ENCODE measurements around the gene MGRN1.

Gene MGRN1

GRCh38 chr16:4696172-4696904, 71.7 kb downstream of the MGRN1 start:
- no peak overlapping the region for H3K27ac ChIP-seq (ENCODE audit: low read length)
- no peak for TF ChIP-seq EZH2 (IDR thresholded peaks at IDR 0.05; ENCODE audit: borderline replicate concordance, low read depth, low read length, severe bottlenecking)
- TF ChIP-seq, protein P1, sequence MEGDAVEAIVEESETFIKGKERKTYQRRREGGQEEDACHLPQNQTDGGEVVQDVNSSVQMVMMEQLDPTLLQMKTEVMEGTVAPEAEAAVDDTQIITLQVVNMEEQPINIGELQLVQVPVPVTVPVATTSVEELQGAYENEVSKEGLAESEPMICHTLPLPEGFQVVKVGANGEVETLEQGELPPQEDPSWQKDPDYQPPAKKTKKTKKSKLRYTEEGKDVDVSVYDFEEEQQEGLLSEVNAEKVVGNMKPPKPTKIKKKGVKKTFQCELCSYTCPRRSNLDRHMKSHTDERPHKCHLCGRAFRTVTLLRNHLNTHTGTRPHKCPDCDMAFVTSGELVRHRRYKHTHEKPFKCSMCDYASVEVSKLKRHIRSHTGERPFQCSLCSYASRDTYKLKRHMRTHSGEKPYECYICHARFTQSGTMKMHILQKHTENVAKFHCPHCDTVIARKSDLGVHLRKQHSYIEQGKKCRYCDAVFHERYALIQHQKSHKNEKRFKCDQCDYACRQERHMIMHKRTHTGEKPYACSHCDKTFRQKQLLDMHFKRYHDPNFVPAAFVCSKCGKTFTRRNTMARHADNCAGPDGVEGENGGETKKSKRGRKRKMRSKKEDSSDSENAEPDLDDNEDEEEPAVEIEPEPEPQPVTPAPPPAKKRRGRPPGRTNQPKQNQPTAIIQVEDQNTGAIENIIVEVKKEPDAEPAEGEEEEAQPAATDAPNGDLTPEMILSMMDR (IDR thresholded peaks at IDR 0.05; ENCODE audit: borderline replicate concordance, extremely low read depth, low read length, poor library complexity, severe bottlenecking), result no peak

GRCh38 chr16:4696905-4697847, 72.5 kb downstream of the MGRN1 start:
- ATAC-seq (ENCODE audit: insufficient read depth, low read depth), result no peak
- Histone ChIP-seq H3K4me2 (ENCODE audit: insufficient read depth, low read length) (no peak overlapping the region), H3K4me1 (ENCODE audit: insufficient read depth, low read length) (peaks cover 23% of the 10 kb centered on the region), H3K9ac (ENCODE audit: low read depth, low read length) (no peak overlapping the region), H3K36me3 (ENCODE audit: insufficient read depth, low read length) (peaks cover 68% of the 10 kb centered on the region), H3K4me3 (ENCODE audit: low read depth in 1 of 2, low read length in 2 of 2) (no peak overlapping the region), H2AFZ (ENCODE audit: low read depth, low read length) (no peak overlapping the region), H3K79me2 (ENCODE audit: insufficient read depth, low read length) (peaks cover 25% of the 10 kb centered on the region), H4K20me1 (ENCODE audit: insufficient read depth, low read length) (peaks cover 29% of the 10 kb centered on the region), H3K27ac (ENCODE audit: low read length) (no peak overlapping the region), H3K9me3 (ENCODE audit: insufficient read depth, low read length, severe bottlenecking) (no peaks in the 10 kb centered on the region), H3K27me3 (ENCODE audit: insufficient read depth, low read length, poor library complexity) (no peaks in the 10 kb centered on the region)
- no peak for DNase-seq
- TF ChIP-seq EZH2 (IDR thresholded peaks at IDR 0.05; ENCODE audit: borderline replicate concordance, low read depth, low read length, severe bottlenecking), result no peak
- TF ChIP-seq, protein P1 (IDR thresholded peaks at IDR 0.05; ENCODE audit: borderline replicate concordance, extremely low read depth, low read length, poor library complexity, severe bottlenecking), result no peak

More at GRCh38 chr16:4696172-4696904, 71.7 kb downstream of the MGRN1 start:
- H2AFZ ChIP-seq (ENCODE audit: low read depth, low read length), result no peak overlapping the region
- ATAC-seq (ENCODE audit: insufficient read depth, low read depth) (no peak), DNase-seq (no peak)
- peaks cover 25% of the 10 kb centered on the region for H3K79me2 ChIP-seq (ENCODE audit: insufficient read depth, low read length)
- no peak overlapping the region for H3K4me2 ChIP-seq (ENCODE audit: insufficient read depth, low read length)
- H3K9me3 ChIP-seq (ENCODE audit: insufficient read depth, low read length, severe bottlenecking), result no peaks in the 10 kb centered on the region
- no peaks in the 10 kb centered on the region for H3K27me3 ChIP-seq (ENCODE audit: insufficient read depth, low read length, poor library complexity)
- H3K4me1 ChIP-seq (ENCODE audit: insufficient read depth, low read length), result peaks cover 24% of the 10 kb centered on the region
- peaks cover 29% of the 10 kb centered on the region for H4K20me1 ChIP-seq (ENCODE audit: insufficient read depth, low read length)
- no peak overlapping the region for H3K9ac ChIP-seq (ENCODE audit: low read depth, low read length)
- no peak overlapping the region for H3K4me3 ChIP-seq (ENCODE audit: low read depth in 1 of 2, low read length in 2 of 2)
- peaks cover 62% of the 10 kb centered on the region for H3K36me3 ChIP-seq (ENCODE audit: insufficient read depth, low read length)

DNA sequence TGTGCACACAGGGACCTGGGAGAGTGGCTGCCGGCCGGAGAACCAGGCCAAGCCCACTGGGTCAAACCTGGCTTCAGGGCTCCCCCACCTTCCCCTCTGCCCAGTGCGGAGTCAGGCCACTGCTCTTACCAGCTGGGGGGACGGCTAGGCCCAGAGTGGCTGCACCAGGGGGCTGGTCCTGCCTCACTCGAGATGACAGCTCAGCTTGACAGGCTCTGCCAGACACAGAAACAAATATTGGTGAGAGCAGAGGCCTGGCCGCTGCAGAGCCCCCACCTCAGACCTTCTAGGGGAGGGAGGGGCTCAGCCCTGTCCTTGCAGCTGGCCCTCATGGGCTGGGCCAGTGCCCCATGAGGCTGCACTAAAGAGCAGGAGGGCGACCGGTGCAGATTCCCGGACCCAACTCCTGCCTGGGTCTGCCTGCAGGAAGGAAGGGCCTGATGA, 73.2 kb downstream of the MGRN1 start:
- TF ChIP-seq, protein P1 (IDR thresholded peaks at IDR 0.05; ENCODE audit: borderline replicate concordance, extremely low read depth, low read length, poor library complexity, severe bottlenecking), result no peak
- no peak for TF ChIP-seq EZH2 (IDR thresholded peaks at IDR 0.05; ENCODE audit: borderline replicate concordance, low read depth, low read length, severe bottlenecking)
- no peak for DNase-seq
- Histone ChIP-seq H2AFZ (ENCODE audit: low read depth, low read length) (no peak overlapping the region), H3K27me3 (ENCODE audit: insufficient read depth, low read length, poor library complexity) (no peaks in the 10 kb centered on the region), H3K79me2 (ENCODE audit: insufficient read depth, low read length) (peaks cover 25% of the 10 kb centered on the region), H3K36me3 (ENCODE audit: insufficient read depth, low read length) (peaks cover 70% of the 10 kb centered on the region), H3K4me2 (ENCODE audit: insufficient read depth, low read length) (no peak overlapping the region), H3K9ac (ENCODE audit: low read depth, low read length) (no peak overlapping the region), H4K20me1 (ENCODE audit: insufficient read depth, low read length) (peaks cover 29% of the 10 kb centered on the region), H3K27ac (ENCODE audit: low read length) (no peak overlapping the region), H3K9me3 (ENCODE audit: insufficient read depth, low read length, severe bottlenecking) (no peaks in the 10 kb centered on the region), H3K4me1 (ENCODE audit: insufficient read depth, low read length) (peaks cover 17% of the 10 kb centered on the region), H3K4me3 (ENCODE audit: low read depth in 1 of 2, low read length in 2 of 2) (no peak overlapping the region)
- ATAC-seq (ENCODE audit: insufficient read depth, low read depth), result no peak
